Esophagus mucosa (tissue), 1 donor: ENCODE data around the gene HOXB3. TPM values are rescaled to one million over a fixed set of nuclear protein-coding genes. Genes with fewer than 3 reads are reported as not detected.

ENCODE experiments used
- ATAC-seq: fragments of 200-7000 bp; cut with Tn5 transposase; one replicate; pipeline ENCODE4 v1.9.1; 2020
- total RNA-seq: library from RNA; stranded (reverse); gene quantifications from one replicate; pipeline ENCODE4 v1.2.4, GENCODE V29; 2023
- donor health status: DM: yes; HTN: yes; CAD: no.

The HOXB3 gene
- total RNA-seq, 1 donor from 2014 or later, result 6.0 TPM

DNA sequence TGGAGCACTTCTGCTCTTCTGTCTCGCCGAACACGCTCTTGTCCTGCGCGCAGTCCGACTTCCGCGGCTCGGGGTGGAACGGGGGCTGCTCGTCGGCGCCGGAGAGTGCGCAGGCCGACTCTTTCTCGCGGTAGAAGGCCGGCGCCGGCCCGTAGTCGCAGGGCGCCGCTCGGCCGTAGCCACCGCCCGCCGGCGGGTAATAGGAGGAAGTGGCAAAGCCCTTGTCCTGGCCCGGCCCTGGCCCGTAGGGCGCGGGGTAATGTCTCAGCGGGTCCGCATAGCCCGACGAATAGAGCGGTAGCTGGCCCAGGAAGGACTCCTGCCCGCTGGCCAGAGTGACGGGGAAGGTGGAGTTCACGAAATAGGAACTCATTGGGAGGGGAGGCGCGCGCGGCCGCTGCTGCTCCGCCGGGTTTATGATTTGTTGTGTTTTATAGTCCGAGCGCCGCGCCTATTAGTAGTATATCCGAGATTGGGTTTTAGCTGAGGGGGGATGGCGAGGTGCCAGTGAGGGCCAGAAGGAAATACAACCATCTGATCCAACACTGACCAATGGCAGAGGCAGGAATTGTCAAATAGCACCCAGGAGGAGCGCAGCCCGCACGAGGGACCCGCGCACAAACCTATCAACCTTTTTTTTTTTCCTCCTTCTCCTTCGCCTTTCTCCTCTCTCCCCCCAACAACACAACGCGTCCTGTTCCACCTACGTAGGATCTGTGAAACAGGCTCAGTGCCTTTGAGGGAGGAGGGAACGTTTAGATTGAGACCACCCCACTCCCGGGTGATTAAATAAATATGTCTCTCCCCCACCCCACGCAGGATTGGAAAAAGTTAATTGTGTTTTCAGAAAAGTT, 8.0 kb upstream of the HOXB3 start:
- peak; percentile 35 for ATAC-seq

DNA sequence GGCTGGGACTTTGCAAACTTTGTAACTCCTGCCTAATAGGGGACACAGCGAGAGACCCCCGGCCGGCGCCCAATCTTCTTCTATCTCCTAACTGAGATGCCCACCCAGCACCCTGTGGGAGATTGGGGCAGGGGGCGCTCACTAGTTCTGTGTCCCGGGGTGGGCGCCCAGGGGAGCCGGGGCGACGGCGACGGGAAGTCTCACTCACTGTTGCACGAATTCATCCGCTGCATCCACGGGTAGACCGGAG, 7.4 kb upstream of the HOXB3 start:
- ATAC-seq, result no peak

DNA sequence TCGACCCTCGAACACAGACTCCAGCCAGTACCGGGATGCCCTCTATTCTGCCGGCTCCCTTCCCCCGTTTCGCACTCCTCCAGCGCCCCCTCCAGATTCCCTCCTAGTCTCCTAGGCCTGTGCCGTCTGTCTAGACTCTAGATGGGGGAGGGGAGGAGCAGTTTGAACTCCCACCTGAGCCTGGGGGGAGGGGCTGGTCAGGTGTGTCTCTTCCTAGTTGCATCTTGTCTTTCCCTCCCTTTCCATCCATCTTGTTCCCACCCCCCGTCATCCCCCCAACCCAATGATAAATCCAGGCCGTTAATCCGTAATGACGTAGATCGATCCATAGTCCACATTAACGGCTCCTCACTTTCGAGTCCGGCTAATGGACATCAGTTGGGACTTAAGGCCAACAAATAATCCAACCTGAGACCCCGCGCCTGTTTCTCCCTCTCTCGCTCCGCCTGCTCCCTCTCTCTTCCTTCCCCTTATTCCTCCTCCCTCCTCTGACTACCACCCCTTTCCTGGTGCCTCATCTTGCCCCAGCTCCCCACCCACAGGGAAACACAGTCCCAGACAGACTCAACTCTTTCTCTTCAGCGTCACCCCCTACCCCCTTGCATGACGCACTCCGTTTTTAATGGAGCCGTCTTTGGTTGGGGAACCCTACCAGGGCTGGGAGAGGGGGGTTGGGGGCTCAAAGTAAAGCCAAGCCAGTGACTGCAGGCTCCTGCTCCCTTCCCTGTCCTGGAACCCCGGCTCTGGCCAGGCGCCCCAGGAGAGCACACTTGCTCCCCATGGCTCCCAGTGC, 6.9 kb upstream of the HOXB3 start:
- no peak for ATAC-seq

DNA sequence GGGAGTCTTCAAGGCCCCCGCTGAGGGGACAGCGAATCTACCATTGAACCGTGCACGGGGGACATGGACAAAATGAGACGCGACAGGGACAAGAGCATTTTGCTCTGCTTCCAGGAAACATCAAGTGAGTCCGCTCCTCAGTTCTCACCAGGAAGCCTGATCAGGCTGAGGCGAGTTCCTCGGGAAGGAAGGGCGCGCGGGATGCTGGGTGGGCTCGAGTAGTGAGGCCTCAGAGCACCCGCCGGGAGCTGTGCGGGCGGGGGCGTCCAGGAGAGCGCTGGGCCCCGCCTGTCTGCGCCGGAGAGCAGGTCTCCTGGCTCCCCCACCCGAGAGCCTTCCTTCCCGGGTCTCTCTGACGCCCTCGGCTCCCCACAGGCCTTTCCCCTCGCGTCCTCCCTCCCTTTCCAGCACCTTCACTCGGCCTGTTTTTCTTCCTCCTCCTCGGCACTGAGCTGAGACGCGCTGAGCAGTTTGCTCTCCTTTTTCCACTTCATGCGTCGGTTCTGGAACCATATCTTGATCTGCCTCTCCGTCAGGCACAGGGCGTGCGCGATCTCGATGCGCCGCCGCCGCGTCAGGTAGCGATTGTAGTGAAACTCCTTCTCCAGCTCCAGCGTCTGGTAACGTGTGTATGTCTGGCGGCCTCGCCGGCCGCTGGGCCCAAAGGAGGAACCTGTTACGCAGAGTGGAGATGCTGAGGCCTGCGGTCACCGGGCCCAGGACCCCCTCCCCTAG, 6.1 kb upstream of the HOXB3 start:
- no peak for ATAC-seq

DNA sequence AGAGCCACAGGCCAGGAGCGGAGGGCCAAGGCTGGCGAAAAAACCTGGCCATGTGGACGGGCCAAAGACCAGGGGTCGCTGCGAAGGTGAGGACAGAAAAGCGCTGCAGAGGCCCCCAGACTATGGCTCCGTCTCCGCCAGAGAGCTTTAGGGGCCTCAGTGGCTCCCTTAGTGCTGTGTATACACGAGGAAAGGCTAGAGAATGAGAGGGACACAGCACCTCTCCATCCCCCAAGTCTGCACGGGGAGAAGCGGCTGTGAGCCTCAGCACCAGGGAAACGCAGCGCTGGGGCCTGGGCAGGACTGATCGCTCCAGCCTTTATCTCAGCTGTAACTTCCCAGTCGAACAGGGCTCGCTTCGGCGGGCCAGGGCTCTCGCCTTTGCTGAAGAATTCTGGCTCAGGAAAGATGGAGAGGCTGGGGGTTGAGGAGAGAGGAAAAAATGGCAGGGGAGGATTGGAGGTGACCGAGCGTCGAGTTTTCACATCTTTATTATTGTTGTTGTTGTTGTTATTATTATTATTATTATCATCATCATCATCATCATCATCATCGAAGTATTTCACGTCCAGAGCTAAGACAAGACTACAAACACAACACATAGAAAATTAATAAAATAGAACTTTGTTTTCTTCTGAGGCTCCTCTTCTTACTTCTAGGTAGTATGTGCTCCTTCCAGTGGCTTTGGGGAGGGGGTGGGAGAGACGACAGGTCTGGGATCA, 5.4 kb upstream of the HOXB3 start:
- ATAC-seq, result no peak

DNA sequence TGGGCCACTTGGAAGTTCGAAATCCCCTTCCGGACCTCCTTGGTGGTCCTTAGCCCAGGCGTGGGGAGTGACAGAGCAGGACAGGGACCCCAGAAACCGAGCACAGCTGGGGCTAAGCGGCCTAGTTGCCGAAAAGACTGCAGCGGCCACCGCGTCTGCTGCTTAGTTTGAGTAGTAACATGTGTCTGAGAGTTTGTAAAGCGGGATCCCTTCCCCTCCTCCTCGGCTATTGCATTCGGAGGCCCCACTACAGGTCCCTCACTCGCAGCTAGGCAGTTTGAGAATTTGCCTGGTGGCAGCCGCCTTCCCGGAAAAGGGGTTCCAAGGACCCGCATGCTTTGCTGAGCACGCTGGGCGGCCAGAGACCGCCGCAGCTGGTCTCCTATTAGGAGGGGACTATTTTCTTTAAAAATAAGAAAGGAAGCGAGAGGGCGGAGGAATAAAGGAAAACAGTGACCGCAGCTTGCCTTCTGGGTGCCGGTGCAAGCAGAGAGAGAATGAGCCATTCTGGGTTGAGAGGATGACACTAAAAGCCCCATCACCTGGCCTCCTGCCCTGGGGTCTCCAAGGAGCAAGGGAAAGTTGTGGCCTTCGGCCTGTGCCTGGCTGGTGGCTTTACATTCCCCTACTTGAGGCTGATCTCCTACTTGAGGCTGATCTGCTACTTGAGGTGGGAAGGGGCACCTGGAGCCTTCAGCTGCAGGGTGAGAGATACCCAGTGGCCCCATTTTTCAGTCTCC, 4.7 kb upstream of the HOXB3 start:
- ATAC-seq, result no peak

DNA sequence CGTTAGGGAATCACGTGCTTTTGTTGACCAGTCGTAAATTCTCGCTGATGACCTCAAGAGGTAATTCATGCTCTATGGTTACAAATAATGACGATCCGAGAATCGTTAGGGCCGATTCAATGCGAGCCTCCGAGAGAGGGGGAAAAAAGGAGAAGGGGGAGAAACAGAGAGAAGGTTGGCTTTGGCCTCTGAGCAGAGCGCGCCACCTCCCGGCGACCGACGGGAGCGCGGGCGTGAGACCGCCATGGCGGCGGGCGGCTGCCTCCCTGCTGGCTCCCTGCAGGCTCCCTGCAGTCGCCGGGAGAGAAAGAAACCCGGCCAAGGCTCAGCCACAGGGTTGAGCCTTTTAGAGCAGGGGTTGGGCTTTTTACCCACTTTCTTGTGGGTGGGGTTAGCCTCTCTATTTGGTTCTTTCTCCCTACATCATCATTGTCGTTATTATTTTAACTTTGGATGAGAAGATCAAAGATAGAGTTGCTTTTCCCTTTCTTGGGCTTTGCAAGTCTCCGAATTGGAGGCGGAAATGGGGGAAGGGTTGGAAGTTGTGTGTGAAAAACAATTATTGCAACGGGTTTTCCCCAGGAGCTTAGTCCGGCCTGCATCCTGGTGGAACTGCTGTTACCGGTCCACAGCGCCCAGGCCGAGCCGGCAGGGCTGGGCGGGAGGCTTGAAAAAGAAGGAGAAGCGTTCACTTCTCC, 3.9 kb upstream of the HOXB3 start:
- peak; percentile 71 for ATAC-seq

DNA sequence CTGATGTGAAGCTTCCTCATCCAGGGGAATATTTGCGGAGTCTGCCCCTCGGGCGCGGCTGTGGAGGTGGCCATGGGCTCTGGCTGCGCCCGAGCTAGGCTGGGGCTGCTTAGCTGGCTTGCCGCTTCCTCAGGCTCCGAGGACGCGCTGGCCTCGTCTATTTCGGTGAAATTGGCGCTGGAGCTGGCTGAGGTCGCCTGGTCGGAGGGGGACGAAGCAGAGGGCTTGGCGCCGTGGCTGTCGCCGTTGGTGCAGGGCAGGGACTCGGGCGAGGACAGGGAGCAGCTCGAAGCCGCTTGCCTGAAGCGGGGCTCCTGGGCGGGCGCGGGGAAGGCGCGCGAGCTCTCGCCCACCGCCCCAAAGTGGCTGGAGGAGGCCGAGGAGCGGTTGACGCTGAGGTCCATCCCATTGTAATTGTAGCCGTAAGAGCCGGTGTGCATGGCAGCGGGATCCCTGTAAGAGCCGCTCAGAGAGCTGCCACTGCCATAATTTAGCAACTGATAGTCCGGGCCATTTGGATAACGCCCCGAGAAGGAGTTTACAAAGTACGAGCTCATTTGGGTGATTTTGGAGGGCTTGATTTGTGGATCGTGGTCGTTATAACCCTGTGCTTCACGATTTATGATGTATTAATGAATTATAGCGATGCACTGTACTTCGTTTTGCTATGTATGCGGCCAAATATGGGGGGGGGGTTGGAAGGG, 3.2 kb upstream of the HOXB3 start, which contains the start of gene HOXB5:
Gene HOXB5 (minus strand): TSS at position 654 of the 704 bp plus-strand sequence. CDS start 97 bp downstream, at position 557.
- peak; percentile 26 for ATAC-seq

DNA sequence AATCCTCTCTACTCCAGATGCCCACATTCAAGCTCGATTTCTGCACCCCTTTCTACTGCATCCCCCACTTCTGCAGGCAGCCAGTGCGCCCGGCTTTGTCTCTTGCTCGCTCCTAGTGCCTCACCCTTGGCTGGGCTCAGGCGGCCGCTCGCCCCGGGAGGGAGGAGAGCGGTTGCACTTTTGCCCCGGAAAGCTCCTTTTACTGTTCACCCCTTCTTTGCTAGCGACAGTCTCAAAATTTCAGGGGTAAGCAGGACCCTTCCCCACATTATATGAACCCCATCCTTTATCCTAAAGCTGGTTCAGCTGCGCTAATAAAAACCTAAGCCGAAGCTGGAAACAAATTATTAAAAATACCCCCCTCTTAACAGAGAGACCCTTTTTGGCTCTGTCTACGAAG, 2.5 kb upstream of the HOXB3 start:
- no peak for ATAC-seq

DNA sequence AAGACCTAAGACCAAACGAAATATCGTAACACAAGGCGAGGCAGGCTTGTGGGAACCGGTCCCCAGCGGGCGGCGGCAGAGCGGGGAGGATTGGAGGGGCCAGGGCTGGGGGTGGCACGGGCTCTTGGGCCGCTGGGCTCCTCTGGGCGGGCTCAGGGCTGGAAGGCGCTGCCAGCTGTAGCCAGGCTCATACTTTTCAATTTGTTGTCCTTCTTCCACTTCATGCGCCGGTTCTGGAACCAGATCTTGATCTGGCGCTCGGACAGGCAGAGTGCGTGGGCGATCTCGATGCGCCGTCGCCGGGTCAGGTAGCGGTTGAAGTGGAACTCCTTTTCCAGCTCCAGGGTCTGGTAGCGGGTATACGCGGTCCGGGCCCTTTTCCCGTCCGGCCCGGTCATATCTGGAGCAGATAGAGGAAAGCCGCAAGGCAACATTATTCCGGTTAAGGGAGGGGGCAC, 2.0 kb upstream of the HOXB3 start:
- ATAC-seq, result no peak

DNA sequence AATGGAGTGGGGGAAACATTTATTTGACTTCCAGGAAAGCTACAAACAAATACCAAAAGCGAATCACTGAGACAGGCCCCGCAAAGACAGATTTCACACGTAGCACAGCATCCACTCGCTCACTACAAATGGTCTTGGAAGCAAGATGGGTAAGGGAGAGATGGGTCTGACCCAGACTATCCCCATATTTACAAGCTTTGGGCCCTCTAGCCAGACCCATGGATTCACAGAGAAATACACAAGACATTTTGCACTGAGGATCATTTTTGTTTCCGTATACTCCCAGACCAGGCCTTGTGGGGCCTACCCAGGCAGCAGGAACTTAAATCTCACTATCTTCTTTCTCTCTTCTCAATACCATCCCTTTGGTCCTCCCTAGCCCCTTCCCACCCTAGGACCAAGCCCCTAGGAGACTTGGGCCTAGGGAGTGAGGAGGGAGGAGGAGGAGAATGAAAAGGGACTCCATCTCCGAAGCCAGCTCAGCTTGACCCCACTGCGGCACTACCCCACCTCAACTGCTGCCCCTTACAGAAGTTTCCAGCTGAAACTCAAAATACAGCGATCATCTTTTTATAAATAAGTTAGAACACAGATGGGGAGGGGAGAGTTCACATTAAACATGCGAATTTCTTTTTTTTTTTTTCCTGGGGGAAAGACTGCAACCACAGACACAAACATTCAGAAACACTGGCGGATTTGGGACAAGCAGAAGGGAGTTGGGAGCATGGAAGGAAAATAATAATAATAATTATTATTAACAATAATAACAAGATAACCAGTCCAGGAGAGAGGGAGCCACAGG, 1.4 kb upstream of the HOXB3 start:
- ATAC-seq, result no peak

DNA sequence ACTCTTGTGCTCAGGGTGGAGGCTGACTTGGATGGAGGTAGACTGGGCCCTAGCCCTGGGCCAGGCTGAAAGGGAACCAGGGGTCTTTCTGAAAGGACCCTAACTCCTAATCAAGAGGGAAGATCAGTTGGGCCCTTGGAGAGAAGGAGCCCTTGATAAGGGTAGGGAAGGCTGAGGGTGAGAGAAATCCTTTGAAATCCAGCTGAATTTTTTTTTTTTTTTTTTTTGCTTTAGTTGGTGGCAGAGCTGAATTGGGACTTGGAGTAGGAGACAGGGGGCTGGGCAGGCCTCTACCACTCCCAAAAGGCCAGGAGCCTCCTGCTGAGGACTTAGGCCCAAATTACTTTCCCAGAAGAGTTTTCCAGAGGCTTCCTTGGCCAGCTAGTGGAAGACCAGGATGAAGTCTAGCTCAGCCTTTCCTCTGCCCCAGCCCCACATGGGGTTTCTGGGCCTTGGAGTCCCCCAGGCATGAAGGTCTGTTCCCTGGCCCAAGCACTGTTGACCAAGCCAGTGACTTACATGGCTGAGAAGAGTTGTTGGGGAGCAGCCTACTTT, 643 bp upstream of the HOXB3 start:
- no peak for ATAC-seq

DNA sequence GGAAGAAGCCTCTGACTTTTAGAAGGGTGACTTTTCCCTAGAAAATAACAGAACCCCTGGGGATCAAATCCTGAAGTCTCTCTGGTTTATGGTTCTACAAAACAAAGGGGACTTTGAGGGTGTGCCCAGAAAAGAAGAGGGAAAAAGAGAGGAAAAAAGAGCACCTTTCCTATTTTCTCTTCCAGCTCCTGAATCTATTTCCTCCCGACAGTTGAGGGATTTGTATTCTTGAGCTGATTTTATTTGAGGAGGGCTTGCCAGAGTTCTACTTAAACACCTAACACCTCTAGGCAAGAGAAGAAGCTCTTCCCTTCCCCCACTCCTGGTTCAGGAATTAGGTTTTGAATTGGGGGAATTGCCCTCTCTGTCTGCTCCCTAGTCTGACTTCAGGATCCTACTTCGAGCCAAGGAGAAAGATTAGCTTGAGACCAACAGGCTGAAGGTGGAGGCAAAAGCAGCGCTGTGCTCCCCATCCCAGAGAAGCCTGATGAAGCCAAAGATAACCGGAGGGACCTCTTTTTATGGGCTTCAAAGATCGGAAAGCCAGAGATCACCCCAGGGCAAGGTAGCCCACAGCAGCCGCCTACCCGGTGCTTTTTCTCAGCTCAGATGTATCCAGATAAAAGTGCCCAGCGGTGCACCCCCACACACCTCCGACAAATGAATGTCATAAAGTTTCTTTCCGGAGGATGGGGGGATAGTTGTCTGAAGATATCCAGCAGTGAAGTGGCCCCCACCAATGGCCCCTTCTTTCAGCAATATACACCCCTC, 796 bp downstream of the HOXB3 start:
- no peak for ATAC-seq

DNA sequence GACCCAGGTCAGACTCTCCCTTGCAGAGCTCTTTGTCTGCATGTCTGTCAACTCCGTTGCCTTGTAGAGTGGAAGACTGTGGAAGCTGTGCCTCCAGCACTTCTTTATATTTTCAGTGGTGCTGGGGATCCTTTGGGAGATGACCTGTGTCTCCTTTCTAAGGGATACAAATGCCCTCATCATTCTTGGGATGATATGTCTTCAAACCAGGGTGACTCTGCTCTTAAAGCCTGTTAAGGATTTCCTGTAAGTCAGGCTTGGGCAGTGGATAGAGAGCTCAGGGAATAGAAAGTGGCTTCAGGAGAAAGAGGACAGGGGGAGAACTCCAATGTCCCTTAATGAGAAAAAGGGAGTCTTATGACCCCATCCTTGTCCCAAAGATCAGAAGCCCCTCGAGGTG, 1.5 kb downstream of the HOXB3 start:
- ATAC-seq, result no peak

DNA sequence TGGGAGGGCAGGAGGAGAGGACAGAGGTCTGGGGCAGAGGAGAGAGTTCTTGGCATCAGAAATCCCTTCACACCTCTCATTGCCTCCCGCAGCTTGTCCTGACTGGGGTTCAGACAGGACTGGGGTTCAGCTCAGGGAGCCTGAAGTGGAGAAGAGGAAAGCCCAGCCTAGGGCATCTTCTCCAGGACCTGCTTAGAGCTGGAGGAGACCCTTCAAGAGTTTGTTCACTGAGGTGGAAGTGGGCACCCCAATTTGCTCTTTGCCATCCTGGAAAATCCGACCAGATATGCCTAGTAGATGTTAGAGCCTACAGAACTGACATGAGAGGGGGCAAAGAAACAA, 2.0 kb downstream of the HOXB3 start:
- ATAC-seq, result no peak

DNA sequence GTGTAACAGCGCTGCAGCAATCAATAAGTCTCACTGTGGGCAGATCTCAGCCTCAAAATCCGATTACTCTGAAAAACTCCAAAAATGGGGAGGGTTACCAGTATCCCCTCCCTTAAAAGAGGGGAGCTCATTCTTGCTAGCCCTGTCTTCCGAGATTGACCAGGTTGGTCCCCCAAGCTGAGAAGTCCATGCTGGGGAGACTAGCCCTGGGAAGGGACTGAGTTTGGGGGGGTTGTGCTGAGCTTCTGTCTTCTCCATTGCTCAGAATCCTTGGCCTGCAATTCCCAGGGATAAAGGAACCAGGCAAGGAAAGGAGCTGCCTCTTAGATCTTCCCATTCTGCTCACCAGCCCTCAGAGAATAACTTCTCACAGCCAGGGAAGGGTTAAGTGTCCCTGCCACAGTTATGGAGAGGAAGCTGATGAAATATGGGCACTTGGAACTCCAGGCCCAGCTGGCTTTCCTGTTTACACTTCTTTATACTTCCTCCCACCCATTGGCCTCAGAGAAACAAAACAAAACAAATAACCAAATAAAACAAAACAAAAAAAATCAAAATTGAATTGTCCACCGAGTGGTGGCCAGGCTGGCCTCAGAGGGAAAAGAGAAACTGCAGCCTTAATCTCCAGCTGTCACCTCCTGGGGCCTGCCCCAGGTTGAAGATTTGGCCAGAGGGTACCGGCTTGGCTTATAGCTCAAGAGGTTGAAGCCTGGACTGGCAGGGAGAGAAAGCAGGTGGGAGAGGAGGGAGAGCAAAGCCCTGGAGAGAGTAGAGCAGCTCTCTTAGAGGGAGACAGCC, 2.6 kb downstream of the HOXB3 start:
- ATAC-seq, result no peak

DNA sequence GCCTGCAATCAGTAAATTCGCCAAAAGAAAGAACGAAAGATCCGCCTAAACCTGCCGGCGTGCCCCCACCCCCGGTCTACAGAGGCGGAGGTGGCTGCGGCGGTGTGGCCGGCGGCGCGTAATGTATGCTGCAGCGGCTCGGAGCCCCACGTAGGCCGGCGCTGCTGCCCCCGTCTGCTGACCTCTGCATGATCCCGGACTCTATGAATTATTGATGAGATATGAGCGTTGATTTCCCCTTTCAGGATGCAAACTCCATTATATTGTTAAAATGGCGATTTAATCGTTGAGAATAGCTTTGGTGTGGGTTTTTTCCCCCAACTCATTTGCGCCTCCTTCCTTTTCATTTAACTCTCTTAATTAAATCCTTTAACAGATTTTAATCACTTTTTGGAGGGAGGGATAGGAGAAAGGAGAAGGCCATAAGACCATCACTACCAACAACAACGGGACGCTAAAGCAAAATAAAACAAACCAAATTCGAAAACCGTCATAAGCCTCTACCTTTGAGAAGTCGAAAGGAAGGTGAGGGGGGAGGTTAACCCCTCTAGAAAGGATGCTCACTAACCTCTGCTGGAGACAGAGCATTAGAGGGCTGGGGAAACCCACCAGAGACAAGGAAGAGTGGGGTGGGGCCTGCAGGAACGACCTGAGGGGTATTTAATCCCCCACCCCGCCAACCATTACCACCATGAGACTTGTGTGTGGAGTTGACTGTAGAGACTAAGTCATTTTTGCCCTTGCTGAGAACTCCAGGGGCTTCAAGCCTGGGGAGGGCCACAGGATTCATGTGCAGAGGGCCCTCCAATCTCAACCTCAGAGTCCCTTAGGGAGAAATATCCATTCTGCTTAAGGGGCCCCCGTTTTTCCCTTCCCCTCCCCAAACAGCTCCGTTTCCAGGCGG, 3.4 kb downstream of the HOXB3 start:
- ATAC-seq, result no peak
